Measurements from ENCODE around the gene ABLIM2.
A peak's percentile ranks its signal among the peaks of the same experiment; 100 is the strongest.

The ABLIM2 gene

DNA sequence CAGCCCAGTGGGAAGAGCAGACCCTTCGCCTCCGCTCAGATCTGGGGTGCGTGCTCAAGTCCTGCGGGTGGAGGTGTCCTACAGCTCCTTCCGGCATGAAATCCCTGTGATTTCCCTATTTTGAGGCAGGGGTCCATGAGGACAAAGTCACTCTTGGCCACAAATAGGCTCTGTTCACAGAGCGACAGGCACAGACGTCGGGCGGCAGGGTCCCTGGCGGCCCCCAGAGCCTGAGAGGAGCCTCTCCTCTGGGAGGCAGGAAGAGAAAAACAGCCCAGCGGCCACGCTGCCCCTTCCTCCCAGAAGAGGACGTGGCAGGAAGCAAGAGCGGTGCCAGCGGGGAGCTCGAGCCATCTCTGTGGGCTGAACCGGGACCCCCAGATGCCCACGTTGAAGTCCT lies 38.7 kb downstream of the ABLIM2 start:
- DNase-seq (ENCODE audit: low read depth): no peak

DNA sequence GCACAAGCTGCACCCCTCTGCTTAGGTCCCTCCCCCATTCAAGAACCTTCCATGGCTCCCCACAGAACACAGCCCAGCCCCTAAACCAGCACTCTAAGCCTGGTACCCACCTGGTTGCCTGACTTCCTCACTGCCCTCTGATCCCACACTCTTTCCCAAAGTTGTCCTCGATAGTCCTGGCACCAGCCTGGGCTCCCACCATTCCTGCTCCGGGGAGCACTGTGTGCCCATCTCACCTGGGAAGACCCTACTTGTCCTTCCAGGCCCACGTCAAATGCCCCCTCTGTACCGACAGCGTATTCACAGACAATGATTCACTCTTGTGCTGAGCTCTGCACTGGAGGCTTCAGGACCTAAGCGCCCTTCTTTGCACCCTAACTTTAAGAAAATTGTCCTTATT lies 40.1 kb downstream of the ABLIM2 start:
- no peak for DNase-seq (ENCODE audit: low read depth)

GRCh38 chr4:8118035-8118434 lies 40.6 kb downstream of the ABLIM2 start:
- DNase-seq (ENCODE audit: low read depth): no peak

DNA sequence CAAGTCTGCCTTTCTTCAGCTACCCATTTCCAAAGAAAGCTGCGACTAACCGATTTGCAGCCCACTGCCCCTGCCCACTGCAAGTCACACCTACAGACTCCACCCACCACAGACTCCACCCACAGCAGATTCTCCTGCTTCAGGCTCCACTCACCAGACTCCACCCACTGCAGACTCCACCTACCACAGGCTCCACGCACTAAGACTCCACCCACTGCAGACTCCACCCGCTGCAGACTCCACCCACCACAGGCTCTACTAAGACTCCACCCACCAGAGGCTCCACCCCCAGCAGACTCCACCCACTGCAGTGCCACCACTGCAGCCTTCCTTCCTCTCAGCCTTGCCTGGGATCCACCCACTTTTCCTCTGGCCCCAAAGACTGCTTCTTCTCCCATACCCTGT lies 41.3 kb downstream of the ABLIM2 start:
- DNase-seq (ENCODE audit: low read depth): peak; percentile 3

GRCh38 chr4:8115916-8116315 lies 42.7 kb downstream of the ABLIM2 start:
- DNase-seq (ENCODE audit: low read depth): no peak

- DNase-seq (ENCODE audit: low read depth): no peak
These were observed 43.5 kb downstream of the ABLIM2 start for GRCh38 chr4:8115203-8115520.

- DNase-seq (ENCODE audit: low read depth): no peak
These were observed 44.0 kb downstream of the ABLIM2 start for GRCh38 chr4:8114456-8115202.

DNA sequence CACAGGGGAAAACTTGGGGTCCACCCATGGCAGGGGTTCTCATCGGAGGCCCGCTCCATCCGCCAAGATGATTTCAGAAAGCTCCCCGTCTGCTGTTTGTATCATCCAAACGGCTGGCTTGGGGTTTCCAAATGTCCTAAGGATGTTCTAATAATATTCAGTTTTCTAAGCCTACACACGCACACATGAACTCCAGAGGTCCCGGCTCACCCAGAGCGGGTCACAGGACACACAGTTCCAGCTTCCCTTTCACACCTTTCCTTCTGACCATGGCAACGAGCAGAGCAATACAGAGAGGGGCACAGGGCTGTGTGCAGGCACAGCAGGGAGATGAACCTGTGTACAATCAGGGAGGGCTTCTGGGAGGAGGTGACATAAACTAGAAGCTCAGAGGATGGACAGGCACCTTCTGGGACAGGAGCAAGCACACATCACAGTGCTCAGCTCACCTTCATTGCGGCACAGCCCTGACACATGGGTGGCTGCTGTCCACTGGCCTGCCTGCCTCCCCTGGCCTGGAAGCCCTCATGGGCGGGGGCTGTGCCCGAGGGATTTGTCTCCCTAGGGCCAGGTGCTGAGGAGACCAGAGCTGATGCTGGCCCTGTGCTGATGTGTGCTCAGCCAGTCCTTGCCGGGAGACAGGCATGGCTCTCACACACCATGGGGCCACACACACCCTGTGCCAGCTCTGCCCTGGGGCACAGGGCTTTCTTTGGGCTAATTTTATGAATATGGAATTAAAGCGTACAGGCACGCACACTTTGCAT lies 44.8 kb downstream of the ABLIM2 start:
- no peak for DNase-seq (ENCODE audit: low read depth)

DNA sequence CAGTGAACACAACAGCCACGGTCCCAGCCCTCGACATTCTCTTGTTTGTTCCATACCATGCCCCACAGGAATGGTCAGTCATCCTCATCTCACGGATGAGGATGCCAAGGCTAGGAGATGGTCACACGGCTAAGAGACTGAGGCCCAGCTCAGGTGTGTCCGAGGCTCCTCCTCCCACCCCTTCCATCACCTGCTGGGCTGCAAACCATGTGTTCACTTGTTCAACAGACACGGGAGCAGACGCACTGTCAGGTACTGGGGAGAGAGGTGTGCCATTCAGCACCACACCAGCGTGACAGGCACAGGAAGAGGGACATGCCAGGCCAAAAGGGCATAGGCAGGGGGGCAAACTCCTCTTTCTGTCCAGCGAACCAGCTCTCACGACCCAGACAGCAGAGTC lies 45.9 kb downstream of the ABLIM2 start:
- no peak for DNase-seq (ENCODE audit: low read depth)

GRCh38 chr4:8112036-8112576 lies 46.5 kb downstream of the ABLIM2 start:
- DNase-seq (ENCODE audit: low read depth): no peak

DNA sequence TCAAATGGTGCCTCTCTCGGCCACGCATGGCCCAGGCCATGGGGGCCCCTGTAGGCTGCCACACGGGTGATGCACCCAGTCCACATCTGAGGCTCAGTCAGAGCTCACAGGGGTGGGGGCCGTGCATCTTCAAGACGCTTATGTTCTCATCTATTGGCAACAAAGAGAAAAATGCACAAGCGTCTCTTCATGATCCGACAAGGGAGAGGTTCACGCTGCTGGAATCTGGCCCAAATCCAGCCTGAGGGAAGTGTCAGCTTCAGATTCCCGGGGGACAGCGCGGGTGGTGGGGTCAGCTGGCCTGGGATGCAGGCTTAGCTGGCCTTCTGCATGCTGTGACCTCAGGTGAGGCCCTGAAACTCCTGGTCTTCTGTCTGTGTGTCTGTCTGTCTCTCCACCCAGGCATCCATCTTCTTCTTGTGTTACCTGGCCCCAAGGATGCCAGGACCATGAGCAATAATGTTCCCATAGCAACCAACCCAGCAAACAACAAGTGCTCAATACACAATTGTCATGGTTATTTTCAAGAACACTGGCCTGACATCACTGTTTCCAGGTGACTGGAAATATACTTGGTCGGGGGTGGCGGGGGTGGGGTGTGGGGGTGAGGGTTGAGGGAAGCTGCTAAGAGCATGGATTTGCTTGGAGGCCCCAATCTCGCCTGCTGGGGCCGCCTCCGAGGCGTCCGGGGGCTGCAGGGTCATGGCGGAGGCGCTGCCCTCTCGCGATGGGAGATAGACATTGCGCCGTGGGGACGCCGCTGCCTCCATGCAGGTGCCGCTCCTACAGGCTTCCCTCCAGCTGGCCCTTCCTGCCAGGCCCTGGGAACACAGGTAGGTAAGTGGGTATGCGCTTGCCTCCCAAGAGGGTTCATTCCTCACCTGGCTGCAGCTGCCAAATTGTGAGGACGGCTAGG lies 48.3 kb downstream of the ABLIM2 start:
- DNase-seq (ENCODE audit: low read depth): peak; percentile 3

GRCh38 chr4:8109406-8110065 lies 49.1 kb downstream of the ABLIM2 start:
- no peak for DNase-seq (ENCODE audit: low read depth)

DNA sequence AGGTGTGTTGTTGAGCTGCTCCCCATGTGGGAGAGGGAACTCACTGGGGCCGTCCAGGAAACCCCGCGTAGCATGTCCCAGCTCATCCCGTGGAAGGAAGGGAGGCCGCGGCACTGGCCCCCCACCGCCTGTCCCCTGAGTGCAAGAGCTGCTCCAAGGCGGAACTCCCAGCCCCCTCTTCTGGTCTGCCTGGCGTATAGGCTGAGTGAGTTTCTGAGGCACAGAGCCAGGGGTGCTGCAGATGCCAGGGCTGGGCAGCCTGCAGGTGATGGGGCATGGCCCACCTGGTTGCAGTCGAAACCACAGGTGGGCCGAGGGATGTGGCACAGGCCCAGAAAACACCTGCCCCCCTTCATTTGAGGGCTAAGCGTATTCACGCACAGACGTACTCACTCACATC lies 49.6 kb downstream of the ABLIM2 start:
- no peak for DNase-seq (ENCODE audit: low read depth)

- DNase-seq (ENCODE audit: low read depth): no peak
These were observed 50.4 kb downstream of the ABLIM2 start for GRCh38 chr4:8108261-8108660.

DNA sequence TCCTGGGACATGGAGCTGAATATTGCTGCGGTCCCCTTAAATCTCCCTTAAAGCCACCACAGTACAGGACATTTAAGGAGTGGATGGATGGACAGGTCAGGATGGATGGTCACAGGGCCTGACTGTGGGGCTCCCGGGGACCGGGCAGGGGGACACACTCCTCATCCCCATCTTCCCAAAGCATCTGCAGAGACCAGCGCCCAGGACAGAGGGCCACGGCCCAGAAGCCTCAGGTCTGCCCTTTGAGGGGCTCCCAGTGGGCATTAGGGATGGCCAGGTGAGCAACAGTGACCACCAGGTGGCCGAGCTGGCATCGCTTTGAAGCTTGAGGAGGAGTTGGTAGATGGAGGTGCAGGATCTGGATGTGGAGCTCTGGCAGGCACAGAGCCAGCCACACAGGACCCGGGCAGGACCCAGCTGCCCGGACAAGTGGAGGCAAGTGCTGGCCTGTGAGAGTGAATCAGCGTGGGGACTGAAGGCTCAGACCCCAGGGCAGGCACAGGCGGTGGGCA lies 51.4 kb downstream of the ABLIM2 start:
- DNase-seq (ENCODE audit: low read depth): no peak

DNA sequence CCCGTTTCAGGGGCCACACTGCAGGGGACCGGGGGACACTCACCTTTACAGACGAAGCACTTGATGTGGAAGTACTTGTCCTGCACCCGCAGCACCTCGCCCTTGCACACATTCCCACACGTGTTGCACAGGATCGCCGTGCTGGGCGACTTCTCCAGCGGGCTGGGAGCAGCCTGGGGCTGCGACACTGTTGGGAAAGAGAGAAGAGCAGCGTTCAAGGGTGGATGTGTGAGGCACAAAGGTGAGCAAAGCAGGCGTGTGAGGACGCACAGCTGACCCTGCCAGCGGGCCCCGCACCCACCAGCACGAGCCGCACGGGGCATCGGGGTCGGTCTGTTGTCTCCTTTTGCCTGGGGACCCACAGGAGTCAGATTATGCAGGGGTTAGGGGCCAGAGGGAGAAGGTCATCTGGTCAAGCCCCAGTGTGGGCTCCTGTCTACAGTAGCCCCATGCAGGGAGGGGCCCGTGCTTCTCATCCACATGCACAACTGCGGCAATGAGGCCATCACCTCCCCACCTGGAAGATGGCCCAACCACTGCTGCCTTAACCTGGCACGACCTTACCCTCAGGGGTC lies 52.1 kb downstream of the ABLIM2 start:
- DNase-seq (ENCODE audit: low read depth): no peak

- DNase-seq (ENCODE audit: low read depth): no peak
These were observed 53.1 kb downstream of the ABLIM2 start for GRCh38 chr4:8105306-8106100.

GRCh38 chr4:8104491-8105305 lies 53.9 kb downstream of the ABLIM2 start:
- DNase-seq (ENCODE audit: low read depth): no peak
